HEK293T (cell line): ENCODE data around the gene MEGF8.

Experiments used
- ARNT ChIP-seq: fragments of 450-650 bp; IDR thresholded peaks from 2 replicates; pipeline ENCODE4 v1.6.1; 2017; ENCODE audit warnings: mild to moderate bottlenecking
- ELF4 ChIP-seq: fragments of 450-650 bp; IDR thresholded peaks from 2 replicates; pipeline ENCODE4 v1.6.1; 2017; ENCODE audit warnings: antibody characterized with exemption
- FOXM1 ChIP-seq: fragments of 450-650 bp; IDR thresholded peaks from 2 replicates; pipeline ENCODE4 v1.6.1; 2017; ENCODE audit warnings: mild to moderate bottlenecking, borderline replicate concordance
- NFRKB ChIP-seq: fragments of 450-650 bp; IDR thresholded peaks from 2 replicates; pipeline ENCODE4 v1.6.1; 2016; ENCODE audit warnings: mild to moderate bottlenecking, moderate library complexity
- SP1 ChIP-seq: fragments of 450-650 bp; IDR thresholded peaks from 2 replicates; pipeline ENCODE4 v1.6.1; 2017
- TARDBP ChIP-seq: fragments of 450-650 bp; IDR thresholded peaks from 2 replicates; pipeline ENCODE4 v1.6.1; 2016
- ZNF384 ChIP-seq: fragments of 450-650 bp; IDR thresholded peaks from 2 replicates; pipeline ENCODE4 v1.6.1; 2016

GRCh38 chr19:42420055-42420544 is 94.7 kb downstream of the MEGF8 start:
- TF ChIP-seq ARNT (no peak), FOXM1 (no peak), SP1 (no peak), TARDBP (no peak), NFRKB (no peak), ELF4 (no peak), ZNF384 (peak; percentile 41; the same call in 1 of the 2 replicates)
